Glutamatergic neuron (in vitro differentiated cells): ENCODE results near the gene SORT1. TPM values are rescaled to one million over a fixed set of nuclear protein-coding genes. Genes with fewer than 3 reads are reported as not detected.
A peak's percentile ranks its signal among the peaks of the same experiment; 100 is the strongest.

ENCODE experiments used
- DNase-seq: peaks from one replicate; pipeline ENCODE4 v3.0.0; 2022
- H3K27ac Mint-ChIP-seq: one replicate; pipeline ENCODE4 v1.8.0; 2020; ENCODE audit warnings: mild to moderate bottlenecking, mixed read lengths, inconsistent platforms; ENCODE audit not compliant: unreplicated experiment
- H3K27me3 Mint-ChIP-seq: one replicate; pipeline ENCODE4 v1.8.0; 2020; ENCODE audit warnings: mild to moderate bottlenecking, moderate library complexity, mixed read lengths, inconsistent platforms; ENCODE audit not compliant: unreplicated experiment
- H3K36me3 Mint-ChIP-seq: one replicate; pipeline ENCODE4 v1.8.0; 2020; ENCODE audit warnings: mild to moderate bottlenecking, mixed read lengths, inconsistent platforms; ENCODE audit not compliant: unreplicated experiment
- H3K4me1 Mint-ChIP-seq: one replicate; pipeline ENCODE4 v1.8.0; 2020; ENCODE audit warnings: mild to moderate bottlenecking, low read depth, mixed read lengths, inconsistent platforms; ENCODE audit not compliant: unreplicated experiment
- H3K4me3 Mint-ChIP-seq: one replicate; pipeline ENCODE4 v1.8.0; 2020; ENCODE audit warnings: mild to moderate bottlenecking, mixed read lengths, inconsistent platforms; ENCODE audit not compliant: unreplicated experiment
- H3K9me3 Mint-ChIP-seq: one replicate; pipeline ENCODE4 v1.8.0; 2020; ENCODE audit warnings: mild to moderate bottlenecking, moderate library complexity, mixed read lengths, inconsistent platforms; ENCODE audit not compliant: unreplicated experiment
- CTCF ChIP-seq: fragments of 200-600 bp; sonication (generic); IDR thresholded peaks from one replicate; pipeline ENCODE4 v1.5.0; 2021; ENCODE audit not compliant: partially characterized antibody, unreplicated experiment
- total RNA-seq: library from RNA; stranded (reverse); fragmentation: NEBNext Ultra II Directional; extraction: Animal tissue kit (Norgen Biotek cat#: 25700); gene quantifications from one replicate; pipeline ENCODE4 v1.2.1, GENCODE V29; 2021; ENCODE audit not compliant: unreplicated experiment

The SORT1 gene
- total RNA-seq, 1 donor from 2014 or later = 53.2 TPM

DNA sequence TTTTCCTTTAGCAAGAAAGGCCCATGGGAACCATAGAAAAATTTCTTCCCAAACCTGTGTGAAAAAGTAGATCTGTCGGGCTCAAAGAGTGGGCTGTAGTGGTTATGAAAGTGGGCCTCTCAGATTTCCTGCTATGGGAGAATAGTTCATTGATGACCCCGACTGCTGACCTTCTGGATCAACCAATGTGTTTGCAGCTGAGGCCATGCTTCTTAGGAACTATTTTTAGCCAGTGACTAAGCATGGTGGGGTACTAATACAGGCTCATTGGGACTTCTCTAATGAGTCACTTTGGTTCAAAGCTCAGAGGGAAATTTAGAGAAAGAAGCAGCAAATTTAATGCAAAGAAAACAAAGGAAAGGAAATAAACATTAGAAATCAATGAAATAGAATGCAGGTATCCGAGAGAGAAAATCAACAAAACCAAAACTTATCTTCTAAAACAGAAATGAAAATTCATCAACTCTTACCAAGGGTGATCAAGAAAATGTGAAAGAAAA lies 41.1 kb upstream of the SORT1 start:
- Mint-ChIP-seq H3K27me3 (peaks cover 2% of the 10 kb centered on the region), H3K9me3 (no peaks in the 10 kb centered on the region), H3K4me3 (no peak overlapping the region), H3K36me3 (peaks cover 7% of the 10 kb centered on the region), H3K27ac (no peak overlapping the region), H3K4me1 (no peaks in the 10 kb centered on the region)
- peak; percentile 59 for DNase-seq
- no peak for TF ChIP-seq CTCF

DNA sequence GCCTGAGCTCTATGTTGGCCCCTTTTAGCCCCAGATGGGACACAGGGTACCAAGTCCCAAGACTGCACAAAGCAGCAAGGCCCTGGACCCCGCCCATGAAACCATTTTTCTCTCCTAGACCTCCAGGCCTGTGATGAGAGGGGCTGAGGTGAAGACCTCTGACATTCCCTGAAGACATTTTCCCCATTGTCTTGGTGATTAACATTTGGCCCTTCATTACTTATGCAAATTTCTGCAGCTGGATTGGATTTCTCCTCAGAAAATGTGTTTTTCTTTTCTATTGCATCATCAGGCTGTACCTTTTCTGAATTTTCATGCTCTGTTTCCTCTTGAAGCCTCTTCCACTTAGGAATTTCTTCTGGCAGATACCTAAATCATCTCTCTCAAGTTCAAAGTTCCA lies 36.8 kb upstream of the SORT1 start:
- Mint-ChIP-seq H3K9me3 (peaks cover 4% of the 10 kb centered on the region), H3K27ac (no peak overlapping the region), H3K36me3 (peaks cover 7% of the 10 kb centered on the region), H3K27me3 (peaks cover 2% of the 10 kb centered on the region), H3K4me3 (no peak overlapping the region), H3K4me1 (no peaks in the 10 kb centered on the region)
- TF ChIP-seq CTCF = no peak
- DNase-seq = no peak

- no peak for TF ChIP-seq CTCF
- Mint-ChIP-seq H3K4me3 (no peak overlapping the region), H3K9me3 (peaks cover 4% of the 10 kb centered on the region), H3K27me3 (peaks cover 2% of the 10 kb centered on the region), H3K4me1 (no peaks in the 10 kb centered on the region), H3K27ac (no peak overlapping the region), H3K36me3 (peaks cover 7% of the 10 kb centered on the region)
- DNase-seq = no peak
These were observed 35.6 kb upstream of the SORT1 start for GRCh38 chr1:109433322-109433721.

- no peak for TF ChIP-seq CTCF
- H3K36me3 Mint-ChIP-seq = peaks cover 7% of the 10 kb centered on the region
- H3K9me3 Mint-ChIP-seq = peaks cover 4% of the 10 kb centered on the region
- no peak overlapping the region for H3K4me3 Mint-ChIP-seq
- no peak for DNase-seq
- H3K27ac Mint-ChIP-seq = no peak overlapping the region
- peaks cover 2% of the 10 kb centered on the region for H3K27me3 Mint-ChIP-seq
- peaks cover 1% of the 10 kb centered on the region for H3K4me1 Mint-ChIP-seq
These were observed 34.6 kb upstream of the SORT1 start for GRCh38 chr1:109432336-109432735.

DNA sequence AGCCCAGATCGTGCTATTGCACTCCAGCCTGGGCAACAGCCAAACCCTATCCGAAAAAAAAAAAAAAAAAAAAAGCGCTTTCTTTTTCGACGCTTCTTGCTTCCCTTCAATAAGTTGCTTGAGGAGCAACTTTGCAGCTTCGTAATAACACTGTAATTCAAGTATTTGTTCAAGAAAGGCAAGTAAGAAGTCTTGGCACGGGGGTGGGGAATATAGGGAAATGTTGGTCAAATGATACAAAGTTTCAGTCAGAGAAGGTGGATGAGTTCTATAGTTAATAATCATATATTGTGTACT lies 29.4 kb upstream of the SORT1 start:
- H3K9me3 Mint-ChIP-seq = no peaks in the 10 kb centered on the region
- H3K27ac Mint-ChIP-seq = no peak overlapping the region

More for the DNA sequence above, 29.4 kb upstream of the SORT1 start:
- no peak for DNase-seq
- Mint-ChIP-seq H3K4me3 (peak overlapping the region; percentile 84), H3K27me3 (no peaks in the 10 kb centered on the region), H3K4me1 (peaks cover 12% of the 10 kb centered on the region), H3K36me3 (no peaks in the 10 kb centered on the region)
- no peak for TF ChIP-seq CTCF
